Vagina (tissue), 2 donors: ENCODE data around the gene PPP2R2C.

Experiments used
- CTCF ChIP-seq, 3 experiments: fragments of 450-650 bp in 2 of 3; fragments of 200-600 bp in 1 of 3; sonication (generic) in 1 of 3; IDR thresholded peaks; one replicate each; pipeline ENCODE4 v1.5.1; 2017 to 2019; ENCODE audit warnings: antibody characterized with exemption in 3 of 3, mild to moderate bottlenecking in 2 of 3, moderate library complexity in 2 of 3
- POLR2A ChIP-seq, 2 donors: fragments of 450-650 bp; IDR thresholded peaks; one replicate each; pipeline ENCODE4 v1.6.1; 2017; ENCODE audit warnings: antibody characterized with exemption in 2 of 2, mild to moderate bottlenecking in 2 of 2, moderate library complexity in 2 of 2
- POLR2AphosphoS5 ChIP-seq, 2 donors: sonication (generic); formaldehyde crosslinking; IDR thresholded peaks; one replicate each; pipeline ENCODE4 v1.9.0; 2017; ENCODE audit warnings: antibody characterized with exemption in 2 of 2, mild to moderate bottlenecking in 2 of 2, low read depth in 1 of 2; ENCODE audit not compliant: insufficient read depth in 1 of 2

- peak in 1 of 2 donors; percentile 10 for TF ChIP-seq POLR2AphosphoS5 (IDR thresholded peaks at IDR 0.05; ENCODE audit: insufficient read depth in 1 of 2, low read depth in 1 of 2)
- no peak for TF ChIP-seq CTCF (IDR thresholded peaks at IDR 0.05)
- no peak for TF ChIP-seq POLR2A (IDR thresholded peaks at IDR 0.05)
Observed at GRCh38 chr4:6275898-6276806, 196.3 kb downstream of the PPP2R2C start.
